GM13976 (cell line): ENCODE results near the gene GNAT2.

Experiments used
- DNase-seq: peaks from one replicate; pipeline ENCODE4 v3.0.0; 2012; ENCODE audit warnings: low spot score
- in situ Hi-C: fragments of 300-500 bp; cut with MboI; formaldehyde crosslinking; loops from one replicate; pipeline ENCODE4 v1.12.0; 2022; ENCODE audit warnings: low sequenced_read_pairs, mixed read lengths, inconsistent platforms; ENCODE audit not compliant: unreplicated experiment
- TF ChIP-seq, protein P1 (sequence below): IDR thresholded peaks from 2 replicates; pipeline ENCODE4 v1.5.1; 2012; ENCODE audit warnings: borderline replicate concordance, mild to moderate bottlenecking; ENCODE audit not compliant: insufficient read depth; ENCODE audit errors: extremely low read depth, missing control alignments, control extremely low read depth

Gene GNAT2

DNA sequence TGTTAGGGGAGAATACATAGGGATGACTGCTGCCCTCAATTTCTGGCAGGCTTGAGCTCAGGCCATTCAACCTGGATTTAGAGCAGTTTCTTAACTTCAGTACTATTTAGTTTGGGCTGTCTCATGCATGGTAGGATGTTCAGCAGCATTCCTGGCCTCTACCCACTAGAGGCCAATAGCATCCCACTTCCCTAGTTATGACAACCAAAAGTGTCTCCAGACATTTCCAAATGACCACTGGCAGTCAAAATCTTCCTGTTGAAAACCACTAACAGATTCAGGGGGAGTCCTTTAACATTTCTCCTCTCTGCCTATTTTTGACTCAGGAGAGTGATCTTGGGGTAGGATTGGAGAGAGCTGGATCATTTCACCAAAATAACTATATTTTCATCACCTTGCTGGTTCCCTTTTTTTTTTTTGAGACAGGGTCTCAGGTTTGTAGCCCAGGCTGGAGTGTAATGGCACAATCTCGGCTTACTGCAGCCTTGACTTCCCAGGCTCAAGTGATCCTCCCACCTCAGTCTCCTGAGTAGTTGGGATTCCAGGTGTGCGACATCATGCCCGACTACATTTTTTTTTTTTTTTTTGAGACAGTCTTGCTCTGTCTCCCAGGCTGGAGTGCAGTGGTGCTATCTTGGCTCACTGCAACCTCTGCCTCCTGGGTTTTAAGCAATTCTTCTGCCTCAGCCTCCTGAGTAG, 8.7 kb downstream of the GNAT2 start:
- TF ChIP-seq, protein P1, sequence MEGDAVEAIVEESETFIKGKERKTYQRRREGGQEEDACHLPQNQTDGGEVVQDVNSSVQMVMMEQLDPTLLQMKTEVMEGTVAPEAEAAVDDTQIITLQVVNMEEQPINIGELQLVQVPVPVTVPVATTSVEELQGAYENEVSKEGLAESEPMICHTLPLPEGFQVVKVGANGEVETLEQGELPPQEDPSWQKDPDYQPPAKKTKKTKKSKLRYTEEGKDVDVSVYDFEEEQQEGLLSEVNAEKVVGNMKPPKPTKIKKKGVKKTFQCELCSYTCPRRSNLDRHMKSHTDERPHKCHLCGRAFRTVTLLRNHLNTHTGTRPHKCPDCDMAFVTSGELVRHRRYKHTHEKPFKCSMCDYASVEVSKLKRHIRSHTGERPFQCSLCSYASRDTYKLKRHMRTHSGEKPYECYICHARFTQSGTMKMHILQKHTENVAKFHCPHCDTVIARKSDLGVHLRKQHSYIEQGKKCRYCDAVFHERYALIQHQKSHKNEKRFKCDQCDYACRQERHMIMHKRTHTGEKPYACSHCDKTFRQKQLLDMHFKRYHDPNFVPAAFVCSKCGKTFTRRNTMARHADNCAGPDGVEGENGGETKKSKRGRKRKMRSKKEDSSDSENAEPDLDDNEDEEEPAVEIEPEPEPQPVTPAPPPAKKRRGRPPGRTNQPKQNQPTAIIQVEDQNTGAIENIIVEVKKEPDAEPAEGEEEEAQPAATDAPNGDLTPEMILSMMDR: no peak
- DNase-seq: no peak
- in situ Hi-C loops: no loop called here

DNA sequence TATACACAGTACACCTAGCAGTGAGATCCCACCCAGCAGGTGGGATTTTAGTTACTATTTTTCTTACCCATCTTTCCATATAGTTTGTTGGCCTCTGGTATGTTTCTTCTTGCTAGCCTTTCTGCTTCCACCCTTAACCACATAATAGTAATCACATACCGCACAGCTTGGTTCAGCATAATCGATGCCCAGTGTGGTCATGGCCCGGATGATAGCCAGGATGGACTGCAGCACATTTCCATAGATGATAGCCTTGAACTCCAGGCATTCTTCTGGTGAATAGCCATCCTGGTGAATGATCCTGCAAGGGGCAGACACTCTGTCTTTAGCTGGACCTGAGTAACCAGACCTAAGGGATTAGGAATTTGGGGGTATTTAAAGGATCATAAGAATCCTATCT, 9.5 kb downstream of the GNAT2 start:
- in situ Hi-C loops: no loop called here
- DNase-seq: no peak
- TF ChIP-seq, protein P1: no peak

DNA sequence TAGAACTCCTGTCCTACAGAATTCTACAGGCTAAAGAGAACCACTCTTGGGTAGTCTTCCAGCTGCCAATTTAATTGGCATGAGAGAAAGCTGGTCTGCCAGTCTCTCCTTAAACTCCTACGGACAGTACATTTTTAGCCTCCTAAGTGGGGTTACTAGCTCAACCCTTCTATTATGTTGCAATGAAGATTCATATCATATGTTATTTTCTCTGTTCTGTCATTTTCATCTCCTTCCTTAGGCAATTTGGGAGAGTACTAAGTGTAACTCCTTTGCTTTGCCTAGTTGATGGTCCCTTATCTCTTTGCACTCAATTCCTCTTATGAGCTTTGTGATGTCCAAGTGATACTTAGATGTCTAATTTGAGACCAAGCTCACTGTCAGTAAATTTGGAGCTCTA, 14.0 kb downstream of the GNAT2 start:
- in situ Hi-C loops: no loop called here
- no peak for DNase-seq
- TF ChIP-seq, protein P1: no peak

DNA sequence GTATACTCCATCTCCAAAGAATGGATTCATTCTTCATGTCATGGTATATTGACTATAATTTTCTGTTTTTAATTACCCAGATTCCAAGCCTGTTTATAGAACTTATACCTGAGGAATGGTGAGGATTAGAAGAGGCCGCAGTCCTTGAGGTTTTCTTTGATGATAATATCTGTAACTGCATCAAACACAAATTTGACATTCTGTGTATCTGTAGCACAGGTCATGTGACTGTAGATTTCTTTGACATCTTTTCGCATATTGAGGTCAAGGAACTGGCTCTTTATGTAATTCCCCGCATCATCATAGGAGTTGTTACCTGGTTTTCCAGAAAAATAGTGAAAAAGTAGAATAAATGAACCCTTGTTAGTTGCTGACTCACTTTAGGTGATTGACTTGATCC, 16.2 kb downstream of the GNAT2 start:
- TF ChIP-seq, protein P1: no peak
- no peak for DNase-seq
- in situ Hi-C loops: no loop called here

DNA sequence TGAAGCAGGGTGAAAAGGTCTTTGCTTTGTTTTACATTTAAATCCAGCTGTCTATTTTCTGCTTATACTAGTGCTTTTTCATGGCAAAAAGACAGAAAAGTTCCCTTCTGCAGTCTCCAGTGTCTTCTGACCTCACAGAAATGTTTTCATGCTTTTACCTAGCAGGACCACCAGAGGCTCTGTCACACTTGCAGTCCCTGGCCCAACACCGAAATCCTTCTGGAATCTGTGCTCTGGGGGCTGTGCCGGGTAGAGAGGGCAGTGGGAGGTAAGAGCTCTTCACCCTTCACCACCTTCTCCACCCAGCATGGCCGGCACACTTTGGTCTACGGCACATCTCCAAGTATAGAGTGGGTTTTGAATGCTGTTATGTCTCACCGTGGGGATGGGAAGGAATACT, 20.8 kb downstream of the GNAT2 start:
- TF ChIP-seq, protein P1: no peak
- DNase-seq: no peak
- in situ Hi-C loops: no loop called here

DNA sequence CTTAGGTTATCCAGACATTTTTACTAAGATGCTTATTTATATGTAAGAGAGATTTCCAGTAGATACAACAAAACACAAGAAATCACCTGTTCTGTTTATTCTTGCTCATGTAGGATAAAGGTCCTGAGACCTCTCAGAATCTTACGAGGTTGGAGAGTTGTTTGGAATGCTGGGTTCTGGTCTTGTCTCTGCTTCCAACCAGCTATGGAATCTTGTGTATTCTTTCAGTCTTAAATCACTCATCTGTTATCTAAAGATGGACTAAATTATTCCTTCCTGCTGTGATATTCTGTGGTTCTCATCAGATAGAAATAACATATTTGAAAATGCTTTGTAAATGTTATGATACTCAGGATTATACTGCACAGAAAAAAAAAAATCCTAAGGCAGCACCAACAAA, 21.3 kb downstream of the GNAT2 start:
- in situ Hi-C loops: no loop called here
- TF ChIP-seq, protein P1: no peak
- DNase-seq: no peak
